Natural killer cell (primary cell): ENCODE results near the gene DCUN1D2. TPM values are rescaled to one million over a fixed set of nuclear protein-coding genes. Genes with fewer than 3 reads are reported as not detected.

ENCODE experiments used
- ATAC-seq, 3 donors: fragments of 150-1000 bp in 2 of 3; fragments of 200-7000 bp in 1 of 3; cut with Tn5 transposase; 1 replicate in 1 of 3; 2 replicates in 2 of 3; pipeline ENCODE4 v1.10.0; 2021; ENCODE audit warnings: mild to moderate bottlenecking in 2 of 3, moderate library complexity in 2 of 3
- DNase-seq, 2 donors: peaks; one replicate each; pipeline versions ENCODE4 v3.0.0 to v3.0.0-alpha.2; 2013 to 2021; ENCODE audit warnings: mixed read lengths in 1 of 2
- H3K27ac ChIP-seq: one replicate; pipeline ENCODE4 v1.5.1; 2013; ENCODE audit warnings: mild to moderate bottlenecking, low read length
- H3K27me3 ChIP-seq: one replicate; pipeline ENCODE4 v1.6.1; 2013; ENCODE audit warnings: low read length; ENCODE audit not compliant: control insufficient read depth, insufficient read depth
- H3K36me3 ChIP-seq: one replicate; pipeline ENCODE4 v1.6.1; 2013; ENCODE audit warnings: low read length; ENCODE audit not compliant: control insufficient read depth, insufficient read depth
- H3K4me1 ChIP-seq: one replicate; pipeline ENCODE4 v1.6.1; 2013; ENCODE audit warnings: low read length; ENCODE audit not compliant: control insufficient read depth, insufficient read depth
- H3K4me3 ChIP-seq: one replicate; pipeline ENCODE4 v1.5.1; 2013; ENCODE audit warnings: low read length
- H3K9me3 ChIP-seq: one replicate; pipeline ENCODE4 v1.6.1; 2013; ENCODE audit warnings: low read length; ENCODE audit not compliant: control insufficient read depth, insufficient read depth
- H3K27ac Mint-ChIP-seq, 2 donors: one replicate each; pipeline ENCODE4 v1.8.0; 2022; ENCODE audit warnings: mild to moderate bottlenecking in 2 of 2, mixed read lengths in 2 of 2, moderate library complexity in 1 of 2
- H3K27me3 Mint-ChIP-seq, 2 donors: one replicate each; pipeline ENCODE4 v1.8.0; 2022; ENCODE audit warnings: low read depth in 2 of 2, mixed read lengths in 2 of 2
- H3K36me3 Mint-ChIP-seq: one replicate; pipeline ENCODE4 v1.8.0; 2022; ENCODE audit warnings: mixed read lengths
- H3K4me1 Mint-ChIP-seq, 2 donors: one replicate each; pipeline ENCODE4 v1.8.0; 2022; ENCODE audit warnings: mixed read lengths in 2 of 2
- H3K4me3 Mint-ChIP-seq: one replicate; pipeline ENCODE4 v1.8.0; 2022; ENCODE audit warnings: mild to moderate bottlenecking, moderate library complexity, mixed read lengths
- H3K9me3 Mint-ChIP-seq, 2 donors: one replicate each; pipeline ENCODE4 v1.8.0; 2022; ENCODE audit warnings: mixed read lengths in 2 of 2
- CTCF ChIP-seq: fragments of 200-600 bp; IDR thresholded peaks from one replicate; pipeline ENCODE4 v1.8.0; 2022; ENCODE audit warnings: antibody characterized with exemption
- WGBS: methylation state at CpG from one replicate; pipeline ENCODE4 v1.1.7; 2013; ENCODE audit warnings: missing lambda C conversion rate; ENCODE audit not compliant: insufficient coverage; 5-methylcytosine and 5-hydroxymethylcytosine counted together
- intact Hi-C: fragments of 100-400 bp; cut with micrococcal nuclease; formaldehyde crosslinking; loops from one replicate; pipeline ENCODE4 v1.14.2; 2022
- total RNA-seq, 4 donors: library from RNA; stranded (reverse); fragments of 120-200 nt in 1 of 4; gene quantifications; one replicate each; pipeline versions ENCODE4 v1.2.3 to v1.2.4, GENCODE V29; 2013 to 2022

The DCUN1D2 gene
- total RNA-seq, 3 donors from 2014 or later (not counting 1 experiment from before 2014, with no cell fraction given) = 26.1 to 33.9 (median 27.1) TPM

- H3K4me3 ChIP-seq = no peak overlapping the region
- Mint-ChIP-seq H3K27me3 (no peaks in the 10 kb centered on the region), H3K36me3 (no peaks in the 10 kb centered on the region), H3K9me3 (no peaks in the 10 kb centered on the region), H3K4me1 (peaks cover 16 to 20% of the 10 kb centered on the region in 2 donors), H3K4me3 (no peak overlapping the region), H3K27ac (no peak overlapping the region)
- DNase-seq = no peak
- H3K9me3 ChIP-seq = no peaks in the 10 kb centered on the region
- TF ChIP-seq CTCF = no peak
- peaks cover 14% of the 10 kb centered on the region for H3K36me3 ChIP-seq
- intact Hi-C loops = no loop called here
- no peak overlapping the region for H3K27ac ChIP-seq
- no peaks in the 10 kb centered on the region for H3K27me3 ChIP-seq
- ATAC-seq = no peak
- H3K4me1 ChIP-seq = no peaks in the 10 kb centered on the region
- 94% methylated on average over 36 of the region's 36 CpGs for WGBS
These were observed 6.8 kb downstream of the DCUN1D2 start for GRCh38 chr13:113483504-113484293.

- intact Hi-C loops = no loop called here
- 98% methylated on average over 7 of the region's 7 CpGs for WGBS
- Histone ChIP-seq H3K4me1 (no peaks in the 10 kb centered on the region), H3K9me3 (no peaks in the 10 kb centered on the region), H3K4me3 (no peak overlapping the region), H3K27ac (no peak overlapping the region), H3K27me3 (no peaks in the 10 kb centered on the region), H3K36me3 (peaks cover 15% of the 10 kb centered on the region)
- Mint-ChIP-seq H3K9me3 (no peaks in the 10 kb centered on the region), H3K4me1 (peaks cover 10 to 15% of the 10 kb centered on the region in 2 donors), H3K36me3 (peaks cover 2% of the 10 kb centered on the region), H3K4me3 (no peak overlapping the region), H3K27me3 (no peaks in the 10 kb centered on the region), H3K27ac (no peak overlapping the region)
- TF ChIP-seq CTCF = no peak
- no peak for ATAC-seq
- DNase-seq = no peak
These were observed 7.4 kb downstream of the DCUN1D2 start for GRCh38 chr13:113483081-113483480.

- Histone ChIP-seq H3K4me1 (no peaks in the 10 kb centered on the region), H3K4me3 (no peak overlapping the region), H3K9me3 (no peaks in the 10 kb centered on the region), H3K36me3 (peaks cover 23% of the 10 kb centered on the region), H3K27me3 (no peaks in the 10 kb centered on the region), H3K27ac (no peak overlapping the region)
- ATAC-seq (no peak), DNase-seq (no peak)
- Mint-ChIP-seq H3K36me3 (peaks cover 7% of the 10 kb centered on the region), H3K9me3 (no peaks in the 10 kb centered on the region), H3K27me3 (no peaks in the 10 kb centered on the region), H3K4me1 (no peaks in the 10 kb centered on the region), H3K27ac (no peak overlapping the region), H3K4me3 (no peak overlapping the region)
- 100% methylated on average over 3 of the region's 4 CpGs for WGBS
- TF ChIP-seq CTCF = no peak
- intact Hi-C loops = no loop called here
These were observed 11.3 kb downstream of the DCUN1D2 start for GRCh38 chr13:113479179-113479578.

GRCh38 chr13:113477724-113478123, 12.8 kb downstream of the DCUN1D2 start:
- intact Hi-C loops = no loop called here
- H3K4me3 Mint-ChIP-seq = no peak overlapping the region
- Histone ChIP-seq H3K4me3 (no peak overlapping the region), H3K27me3 (no peaks in the 10 kb centered on the region), H3K9me3 (no peaks in the 10 kb centered on the region), H3K4me1 (no peaks in the 10 kb centered on the region), H3K36me3 (peaks cover 23% of the 10 kb centered on the region), H3K27ac (no peak overlapping the region)
- ATAC-seq = no peak
- H3K9me3 Mint-ChIP-seq = no peaks in the 10 kb centered on the region
- WGBS = 92% methylated on average over 3 of the region's 3 CpGs
- H3K4me1 Mint-ChIP-seq = peaks cover 0 to 5% of the 10 kb centered on the region in 2 donors
- no peak for DNase-seq
- peaks cover 7% of the 10 kb centered on the region for H3K36me3 Mint-ChIP-seq
- no peak overlapping the region for H3K27ac Mint-ChIP-seq
- TF ChIP-seq CTCF = no peak
- H3K27me3 Mint-ChIP-seq = no peaks in the 10 kb centered on the region
